H9 (cell line): ENCODE data around the gene SLC1A1. TPM values are rescaled to one million over a fixed set of nuclear protein-coding genes. Genes with fewer than 3 reads are reported as not detected.

Source experiments
- DNase-seq: peaks from one replicate; pipeline ENCODE4 v3.0.0-alpha.2; 2017
- H2AFZ ChIP-seq: one replicate; pipeline ENCODE4 v1.6.1; 2013; ENCODE audit warnings: mild to moderate bottlenecking, low read length, control low read depth, moderate library complexity
- H2AK5ac ChIP-seq: 2 replicates; pipeline ENCODE4 v1.6.1; 2013; ENCODE audit warnings: low read length, control low read depth, mixed read lengths; ENCODE audit not compliant: insufficient read length
- H2BK120ac ChIP-seq: one replicate; pipeline ENCODE4 v1.6.1; 2013; ENCODE audit warnings: low read depth, mild to moderate bottlenecking, low read length, control low read depth, inconsistent platforms; ENCODE audit not compliant: poor library complexity, severe bottlenecking
- H2BK12ac ChIP-seq: 2 replicates; pipeline ENCODE4 v1.6.1; 2013; ENCODE audit warnings: low read length, control low read depth, mixed read lengths, low read depth; ENCODE audit not compliant: insufficient read length
- H2BK15ac ChIP-seq: 2 replicates; pipeline ENCODE4 v1.6.1; 2013; ENCODE audit warnings: low read depth, low read length, control low read depth
- H2BK20ac ChIP-seq: one replicate; pipeline ENCODE4 v1.6.1; 2013; ENCODE audit warnings: low read depth, mild to moderate bottlenecking, low read length, control low read depth, inconsistent platforms; ENCODE audit not compliant: poor library complexity, severe bottlenecking
- H2BK5ac ChIP-seq: 2 replicates; pipeline ENCODE4 v1.6.1; 2013; ENCODE audit warnings: low read length, control low read depth, mixed read lengths; ENCODE audit not compliant: insufficient read length
- H3K14ac ChIP-seq: 2 replicates; pipeline ENCODE4 v1.6.1; 2013; ENCODE audit warnings: low read length, control low read depth; ENCODE audit not compliant: insufficient read depth
- H3K18ac ChIP-seq: 2 replicates; pipeline ENCODE4 v1.6.1; 2013; ENCODE audit warnings: low read depth, mild to moderate bottlenecking, mixed read lengths, low read length, control low read depth; ENCODE audit not compliant: insufficient read length
- H3K23ac ChIP-seq: 2 replicates; pipeline ENCODE4 v1.6.1; 2013; ENCODE audit warnings: low read length, control low read depth, mixed read lengths, low read depth; ENCODE audit not compliant: insufficient read length
- H3K23me2 ChIP-seq: 2 replicates; pipeline ENCODE4 v1.6.1; 2013; ENCODE audit warnings: low read depth, mild to moderate bottlenecking, mixed read lengths, low read length, control low read depth; ENCODE audit not compliant: insufficient read length, poor library complexity, severe bottlenecking
- H3K27ac ChIP-seq: 2 replicates; pipeline ENCODE4 v1.5.1; 2013; ENCODE audit warnings: low read length, control low read depth, mixed read lengths, low read depth; ENCODE audit not compliant: insufficient read length
- H3K27me3 ChIP-seq: 2 replicates; pipeline ENCODE4 v1.6.1; 2013; ENCODE audit warnings: low read length, control low read depth, inconsistent platforms; ENCODE audit not compliant: insufficient read depth
- H3K4ac ChIP-seq: 2 replicates; pipeline ENCODE4 v1.6.1; 2013; ENCODE audit warnings: low read depth, mild to moderate bottlenecking, control low read depth, inconsistent platforms, low read length, moderate library complexity
- H3K4me1 ChIP-seq: 2 replicates; pipeline ENCODE4 v1.6.1; 2013; ENCODE audit warnings: low read length, control low read depth, inconsistent platforms; ENCODE audit not compliant: insufficient read depth
- H3K4me2 ChIP-seq: 2 replicates; pipeline ENCODE4 v1.6.1; 2013; ENCODE audit warnings: low read length, control low read depth, mixed read lengths; ENCODE audit not compliant: insufficient read length, insufficient read depth
- H3K56ac ChIP-seq: 2 replicates; pipeline ENCODE4 v1.6.1; 2013; ENCODE audit warnings: low read depth, mild to moderate bottlenecking, mixed read lengths, low read length, control low read depth; ENCODE audit not compliant: insufficient read length
- H3K79me1 ChIP-seq: 2 replicates; pipeline ENCODE4 v1.6.1; 2013; ENCODE audit warnings: low read depth, mild to moderate bottlenecking, moderate library complexity, low read length, control low read depth, inconsistent platforms; ENCODE audit not compliant: insufficient read depth, poor library complexity, severe bottlenecking
- H3K79me2 ChIP-seq: 2 replicates; pipeline ENCODE4 v1.6.1; 2013; ENCODE audit warnings: low read length, control low read depth, inconsistent platforms; ENCODE audit not compliant: insufficient read depth
- H3K9ac ChIP-seq: 2 replicates; pipeline ENCODE4 v1.6.1; 2013; ENCODE audit warnings: low read length, control low read depth, mixed read lengths; ENCODE audit not compliant: insufficient read length; ENCODE audit errors: extremely low read depth
- H3K9me3 ChIP-seq: one replicate; pipeline ENCODE4 v1.6.1; 2013; ENCODE audit warnings: low read depth, low read length, inconsistent platforms; ENCODE audit not compliant: control insufficient read depth
- H3T11ph ChIP-seq: one replicate; pipeline ENCODE4 v1.6.1; 2013; ENCODE audit warnings: mild to moderate bottlenecking, low read length, control low read depth, inconsistent platforms
- H4K20me1 ChIP-seq: one replicate; pipeline ENCODE4 v1.6.1; 2013; ENCODE audit not compliant: control insufficient read depth, insufficient read length, insufficient read depth
- H4K5ac ChIP-seq: 2 replicates; pipeline ENCODE4 v1.6.1; 2013; ENCODE audit warnings: low read depth, mild to moderate bottlenecking, mixed read lengths, low read length, control low read depth; ENCODE audit not compliant: insufficient read length
- H4K8ac ChIP-seq: replicated peaks from 2 replicates; pipeline ENCODE4 v1.6.1; 2013; ENCODE audit warnings: low read length, control low read depth, mixed read lengths, low read depth; ENCODE audit not compliant: insufficient read length
- H4K91ac ChIP-seq: 2 replicates; pipeline ENCODE4 v1.6.1; 2013; ENCODE audit warnings: low read depth, mild to moderate bottlenecking, moderate library complexity, mixed read lengths, low read length, control low read depth; ENCODE audit not compliant: insufficient read length
- H3K27ac Mint-ChIP-seq, 3 experiments: 2 replicates in 2 of 3; 3 replicates in 1 of 3; pipeline ENCODE4 v1.8.0; 2020 to 2021; ENCODE audit warnings: mixed read lengths in 3 of 3, mild to moderate bottlenecking in 1 of 3, moderate library complexity in 1 of 3
- H3K27me3 Mint-ChIP-seq: 2 replicates; pipeline ENCODE4 v1.8.0; 2021; ENCODE audit warnings: low read depth, mild to moderate bottlenecking, moderate library complexity, mixed read lengths
- H3K36me3 Mint-ChIP-seq, 3 experiments: 2 replicates in 2 of 3; 3 replicates in 1 of 3; pipeline ENCODE4 v1.8.0; 2020 to 2021; ENCODE audit warnings: low read depth in 3 of 3, mixed read lengths in 3 of 3; ENCODE audit not compliant: insufficient read depth in 1 of 3
- H3K4me1 Mint-ChIP-seq, 2 experiments: 2 replicates each; pipeline ENCODE4 v1.8.0; 2020; ENCODE audit warnings: mixed read lengths in 2 of 2
- H3K4me3 Mint-ChIP-seq, 2 experiments: 2 replicates in 1 of 2; 3 replicates in 1 of 2; pipeline ENCODE4 v1.8.0; 2020 to 2021; ENCODE audit warnings: mild to moderate bottlenecking in 2 of 2, mixed read lengths in 2 of 2, moderate library complexity in 1 of 2
- H3K9me3 Mint-ChIP-seq, 2 experiments: 2 replicates in 1 of 2; 3 replicates in 1 of 2; pipeline ENCODE4 v1.8.0; 2020; ENCODE audit warnings: mild to moderate bottlenecking in 2 of 2, mixed read lengths in 2 of 2, moderate library complexity in 1 of 2
- CTCF ChIP-seq: fragments of 200-600 bp; sonication (generic); conservative IDR thresholded peaks from 3 replicates; pipeline ENCODE4 v1.8.0; 2021; ENCODE audit warnings: antibody characterized with exemption, mild to moderate bottlenecking
- WGBS: extraction: QIAGEN DNeasy Blood & Tissue Kit; methylation state at CpG from one replicate; pipeline ENCODE4 v1.1.7; 2013; ENCODE audit warnings: missing lambda C conversion rate, low lambda C conversion rate, mixed read lengths; ENCODE audit not compliant: insufficient read length; ENCODE audit errors: extremely low coverage; 5-methylcytosine and 5-hydroxymethylcytosine counted together
- total RNA-seq: library from RNA; stranded (reverse); gene quantifications from 2 replicates; pipeline ENCODE4 v1.2.1, GENCODE V29; 2021

The SLC1A1 gene
- total RNA-seq, 1 experiment from 2014 or later, result 4.7 TPM

GRCh38 chr9:4501147-4501507, 10.9 kb downstream of the SLC1A1 start:
- Mint-ChIP-seq H3K4me3 (no peak overlapping the region), H3K36me3 (no peaks in the 10 kb centered on the region), H3K27me3 (no peaks in the 10 kb centered on the region), H3K27ac (no peak overlapping the region; a peak in 1 of 7 replicates), H3K4me1 (no peaks in the 10 kb centered on the region; a peak in 1 of 4 replicates), H3K9me3 (no peaks in the 10 kb centered on the region)
- no peaks in the 10 kb centered on the region for H4K20me1 ChIP-seq
- H2BK5ac ChIP-seq, result no peak overlapping the region
- H3K23ac ChIP-seq, result no peak overlapping the region
- H2BK15ac ChIP-seq, result no peak overlapping the region
- no peak for DNase-seq
- no peaks in the 10 kb centered on the region for H3K27me3 ChIP-seq
- H2AFZ ChIP-seq, result no peak overlapping the region
- no peak overlapping the region for H2BK120ac ChIP-seq
- H3K4me1 ChIP-seq, result no peaks in the 10 kb centered on the region
- H4K5ac ChIP-seq, result no peak overlapping the region
- H3K4me2 ChIP-seq, result no peak overlapping the region
- H4K8ac ChIP-seq, result no peak overlapping the region
- H3K4ac ChIP-seq, result no peak overlapping the region
- no peak overlapping the region for H2BK12ac ChIP-seq
- no peak overlapping the region for H3K18ac ChIP-seq
- no peak overlapping the region for H3T11ph ChIP-seq
- no peak for TF ChIP-seq CTCF
- WGBS, result no CpG with 5 or more reads among the region's 5 CpGs
- H3K9ac ChIP-seq, result no peak overlapping the region
- no peak overlapping the region for H2AK5ac ChIP-seq
- no peak overlapping the region for H2BK20ac ChIP-seq
- no peaks in the 10 kb centered on the region for H3K79me1 ChIP-seq
- H3K23me2 ChIP-seq, result no peaks in the 10 kb centered on the region
- H3K56ac ChIP-seq, result no peak overlapping the region
- H3K14ac ChIP-seq, result no peak overlapping the region
- no peaks in the 10 kb centered on the region for H3K79me2 ChIP-seq
- H3K9me3 ChIP-seq, result no peaks in the 10 kb centered on the region
- H4K91ac ChIP-seq, result no peak overlapping the region
- no peak overlapping the region for H3K27ac ChIP-seq
